IPS-20b (cell line): ENCODE measurements around the gene LETMD1.
"Not testable (repeated sequence)": the region's sequence is repeated elsewhere in the genome, so short reads cannot be mapped to it uniquely, and the experiment has no call there.

Experiments
- H3K27ac ChIP-seq: one replicate; pipeline ENCODE4 v1.5.1; 2013; ENCODE audit warnings: low read length
- H3K27me3 ChIP-seq: 2 replicates; pipeline ENCODE4 v1.6.1; 2013; ENCODE audit warnings: mild to moderate bottlenecking, low read length, inconsistent platforms; ENCODE audit not compliant: insufficient read depth
- H3K36me3 ChIP-seq: 2 replicates; pipeline ENCODE4 v1.6.1; 2013; ENCODE audit warnings: low read depth, mild to moderate bottlenecking, inconsistent platforms, low read length, moderate library complexity; ENCODE audit not compliant: insufficient read depth
- H3K4me1 ChIP-seq: 2 replicates; pipeline ENCODE4 v1.6.1; 2013; ENCODE audit warnings: mild to moderate bottlenecking, control low read depth, inconsistent platforms, low read length, moderate library complexity; ENCODE audit not compliant: insufficient read depth
- H3K4me3 ChIP-seq: 2 replicates; pipeline ENCODE4 v1.5.1; 2013; ENCODE audit warnings: mild to moderate bottlenecking, low read length, inconsistent platforms
- H3K9ac ChIP-seq: 2 replicates; pipeline ENCODE4 v1.6.1; 2013; ENCODE audit warnings: low read depth, mild to moderate bottlenecking, inconsistent platforms, low read length, moderate library complexity
- H3K9me3 ChIP-seq: 2 replicates; pipeline ENCODE4 v1.6.1; 2013; ENCODE audit warnings: mild to moderate bottlenecking, low read depth, low read length, inconsistent platforms; ENCODE audit not compliant: insufficient read depth

LETMD1 gene

GRCh38 chr12:51062631-51063397, 14.7 kb downstream of the LETMD1 start:
- Histone ChIP-seq H3K27me3 (no peaks in the 10 kb centered on the region), H3K27ac (no peak overlapping the region), H3K4me1 (no peaks in the 10 kb centered on the region), H3K9me3 (no peaks in the 10 kb centered on the region), H3K9ac (no peak overlapping the region), H3K4me3 (no peak overlapping the region), H3K36me3 (peaks cover 92% of the 10 kb centered on the region)

GRCh38 chr12:51065530-51065929, 17.4 kb downstream of the LETMD1 start:
- Histone ChIP-seq H3K4me1 (no peaks in the 10 kb centered on the region), H3K27ac (no peak overlapping the region), H3K9ac (no peak overlapping the region), H3K9me3 (no peaks in the 10 kb centered on the region), H3K27me3 (no peaks in the 10 kb centered on the region), H3K4me3 (no peak overlapping the region), H3K36me3 (peaks cover 84% of the 10 kb centered on the region)

GRCh38 chr12:51067229-51067628, 19.1 kb downstream of the LETMD1 start:
- Histone ChIP-seq H3K27me3 (no peaks in the 10 kb centered on the region), H3K9me3 (no peaks in the 10 kb centered on the region), H3K4me3 (no peak overlapping the region), H3K36me3 (peaks cover 89% of the 10 kb centered on the region), H3K27ac (no peak overlapping the region), H3K4me1 (no peaks in the 10 kb centered on the region), H3K9ac (no peak overlapping the region)

GRCh38 chr12:51067771-51068170, 19.6 kb downstream of the LETMD1 start:
- H3K9ac ChIP-seq: no peak overlapping the region
- peaks cover 88% of the 10 kb centered on the region for H3K36me3 ChIP-seq
- H3K4me1 ChIP-seq: no peaks in the 10 kb centered on the region
- H3K9me3 ChIP-seq: no peaks in the 10 kb centered on the region
- H3K27me3 ChIP-seq: no peaks in the 10 kb centered on the region
- H3K4me3 ChIP-seq: no peak overlapping the region
- no peak overlapping the region for H3K27ac ChIP-seq

- H3K9me3 ChIP-seq: no peaks in the 10 kb centered on the region
- no peak overlapping the region for H3K9ac ChIP-seq
- no peak overlapping the region for H3K4me3 ChIP-seq
- no peak overlapping the region for H3K27ac ChIP-seq
- no peaks in the 10 kb centered on the region for H3K27me3 ChIP-seq
- peaks cover 77% of the 10 kb centered on the region for H3K36me3 ChIP-seq
- H3K4me1 ChIP-seq: no peaks in the 10 kb centered on the region
These were observed 21.9 kb downstream of the LETMD1 start for GRCh38 chr12:51070004-51070403.

GRCh38 chr12:51071663-51072062, 23.5 kb downstream of the LETMD1 start:
- no peaks in the 10 kb centered on the region for H3K4me1 ChIP-seq
- H3K4me3 ChIP-seq: no peak overlapping the region
- H3K9me3 ChIP-seq: no peaks in the 10 kb centered on the region

GRCh38 chr12:51075390-51075789, 27.3 kb downstream of the LETMD1 start:
- Histone ChIP-seq H3K4me1 (no peaks in the 10 kb centered on the region), H3K27me3 (no peaks in the 10 kb centered on the region), H3K9me3 (no peaks in the 10 kb centered on the region), H3K4me3 (no peak overlapping the region), H3K27ac (no peak overlapping the region), H3K36me3 (peaks cover 39% of the 10 kb centered on the region), H3K9ac (no peak overlapping the region)

More at GRCh38 chr12:51071663-51072062, 23.5 kb downstream of the LETMD1 start:
- Histone ChIP-seq H3K9ac (no peak overlapping the region), H3K36me3 (peaks cover 68% of the 10 kb centered on the region), H3K27me3 (no peaks in the 10 kb centered on the region), H3K27ac (no peak overlapping the region)

- Histone ChIP-seq H3K27me3 (no peaks in the 10 kb centered on the region), H3K27ac (no peak overlapping the region), H3K9me3 (no peaks in the 10 kb centered on the region), H3K9ac (no peak overlapping the region), H3K4me1 (peaks cover 2% of the 10 kb centered on the region; the same call in 1 of the 2 replicates), H3K4me3 (no peak overlapping the region), H3K36me3 (peaks cover 29% of the 10 kb centered on the region)
These were observed 28.3 kb downstream of the LETMD1 start for GRCh38 chr12:51076236-51076930.

- peaks cover 15% of the 10 kb centered on the region for H3K36me3 ChIP-seq
- no peak overlapping the region for H3K4me3 ChIP-seq
- H3K9ac ChIP-seq: no peak overlapping the region
- peaks cover 11% of the 10 kb centered on the region; the same call in 1 of the 2 replicates for H3K4me1 ChIP-seq
- no peaks in the 10 kb centered on the region for H3K9me3 ChIP-seq
- H3K27me3 ChIP-seq: no peaks in the 10 kb centered on the region
- no peak overlapping the region for H3K27ac ChIP-seq
These were observed 29.8 kb downstream of the LETMD1 start for GRCh38 chr12:51077930-51078329.

- not testable (repeated sequence) for H3K4me3 ChIP-seq, H3K9me3 ChIP-seq, H3K27me3 ChIP-seq, H3K9ac ChIP-seq, H3K27ac ChIP-seq
- Histone ChIP-seq H3K4me1 (peaks cover 11% of the 10 kb centered on the region; the same call in 1 of the 2 replicates), H3K36me3 (peaks cover 11% of the 10 kb centered on the region)
These were observed 30.2 kb downstream of the LETMD1 start for GRCh38 chr12:51078346-51078745.

GRCh38 chr12:51078866-51079265, 30.7 kb downstream of the LETMD1 start:
- H3K4me3 ChIP-seq, H3K36me3 ChIP-seq, H3K27me3 ChIP-seq, H3K27ac ChIP-seq, H3K9me3 ChIP-seq, H3K9ac ChIP-seq: not testable (repeated sequence)
- peaks cover 11% of the 10 kb centered on the region; the same call in 1 of the 2 replicates for H3K4me1 ChIP-seq

GRCh38 chr12:51080136-51080535, 32.0 kb downstream of the LETMD1 start:
- Histone ChIP-seq H3K27me3 (no peaks in the 10 kb centered on the region), H3K4me1 (peaks cover 11% of the 10 kb centered on the region; the same call in 1 of the 2 replicates), H3K27ac (no peak overlapping the region), H3K9me3 (no peaks in the 10 kb centered on the region), H3K4me3 (no peak overlapping the region), H3K36me3 (peaks cover 6% of the 10 kb centered on the region; the same call in 1 of the 2 replicates), H3K9ac (no peak overlapping the region)
